GM21737 (cell line): ENCODE measurements around the gene PITPNM3.

Experiments
- ATAC-seq: cut with Tn5 transposase; IDR thresholded peaks from one replicate; pipeline ENCODE4 v1.9.1; 2021; ENCODE audit warnings: mild to moderate bottlenecking, moderate library complexity; ENCODE audit not compliant: unreplicated experiment

The PITPNM3 gene

GRCh38 chr17:6422654-6423241, 133.6 kb downstream of the PITPNM3 start:
- no peak for ATAC-seq

GRCh38 chr17:6421700-6422604, 134.4 kb downstream of the PITPNM3 start:
- no peak for ATAC-seq

- no peak for ATAC-seq
Measured at GRCh38 chr17:6420173-6420641, 136.1 kb downstream of the PITPNM3 start.

- no peak for ATAC-seq
Measured at GRCh38 chr17:6415616-6416015, 140.7 kb downstream of the PITPNM3 start.

GRCh38 chr17:6413065-6413464, 143.3 kb downstream of the PITPNM3 start:
- ATAC-seq: no peak

- ATAC-seq: no peak
Measured at GRCh38 chr17:6408735-6409134, 147.6 kb downstream of the PITPNM3 start.

- no peak for ATAC-seq
Measured at GRCh38 chr17:6408276-6408675, 148.1 kb downstream of the PITPNM3 start.

- ATAC-seq: no peak
Measured at GRCh38 chr17:6402258-6402657, 154.1 kb downstream of the PITPNM3 start.
